ENCODE data around the gene BRF1.

The BRF1 gene

GRCh38 chr14:105274637-105275036 lies 26.2 kb downstream of the BRF1 start:
- no peak for TF ChIP-seq GATA3 (IDR thresholded peaks at IDR 0.05; ENCODE audit: low read depth, low read length)
- no peak for TF ChIP-seq GATA2 (IDR thresholded peaks at IDR 0.05; ENCODE audit: low read depth, low read length)

- no peak for TF ChIP-seq GATA3 (IDR thresholded peaks at IDR 0.05; ENCODE audit: low read depth, low read length)
- no peak for TF ChIP-seq GATA2 (IDR thresholded peaks at IDR 0.05; ENCODE audit: low read depth, low read length)
Observed at GRCh38 chr14:105273062-105273461, 27.7 kb downstream of the BRF1 start.

- TF ChIP-seq GATA3 (IDR thresholded peaks at IDR 0.05; ENCODE audit: low read depth, low read length), result no peak
- TF ChIP-seq GATA2 (IDR thresholded peaks at IDR 0.05; ENCODE audit: low read depth, low read length), result no peak
Observed at GRCh38 chr14:105272623-105273022, 28.2 kb downstream of the BRF1 start.

- TF ChIP-seq GATA3 (IDR thresholded peaks at IDR 0.05; ENCODE audit: low read depth, low read length) (no peak), GATA2 (IDR thresholded peaks at IDR 0.05; ENCODE audit: low read depth, low read length) (no peak)
Observed at GRCh38 chr14:105271224-105271890, 29.4 kb downstream of the BRF1 start.

GRCh38 chr14:105269405-105269804 lies 31.4 kb downstream of the BRF1 start:
- TF ChIP-seq GATA3 (IDR thresholded peaks at IDR 0.05; ENCODE audit: low read depth, low read length), result no peak
- TF ChIP-seq GATA2 (IDR thresholded peaks at IDR 0.05; ENCODE audit: low read depth, low read length), result no peak

- no peak for TF ChIP-seq GATA3 (IDR thresholded peaks at IDR 0.05; ENCODE audit: low read depth, low read length)
- TF ChIP-seq GATA2 (IDR thresholded peaks at IDR 0.05; ENCODE audit: low read depth, low read length), result no peak
Observed at GRCh38 chr14:105268736-105269354, 32.0 kb downstream of the BRF1 start.

- TF ChIP-seq GATA2 (IDR thresholded peaks at IDR 0.05; ENCODE audit: low read depth, low read length) (no peak), GATA3 (IDR thresholded peaks at IDR 0.05; ENCODE audit: low read depth, low read length) (no peak)
Observed at GRCh38 chr14:105267820-105268548, 32.8 kb downstream of the BRF1 start.

- no peak for TF ChIP-seq GATA3 (IDR thresholded peaks at IDR 0.05; ENCODE audit: low read depth, low read length)
- no peak for TF ChIP-seq GATA2 (IDR thresholded peaks at IDR 0.05; ENCODE audit: low read depth, low read length)
Observed at GRCh38 chr14:105261781-105262180, 39.0 kb downstream of the BRF1 start.

GRCh38 chr14:105260959-105261358 lies 39.8 kb downstream of the BRF1 start:
- TF ChIP-seq GATA3 (IDR thresholded peaks at IDR 0.05; ENCODE audit: low read depth, low read length), result no peak
- no peak for TF ChIP-seq GATA2 (IDR thresholded peaks at IDR 0.05; ENCODE audit: low read depth, low read length)

- TF ChIP-seq GATA2 (IDR thresholded peaks at IDR 0.05; ENCODE audit: low read depth, low read length), result no peak
- TF ChIP-seq GATA3 (IDR thresholded peaks at IDR 0.05; ENCODE audit: low read depth, low read length), result no peak
Observed at GRCh38 chr14:105258846-105259245, 42.0 kb downstream of the BRF1 start.

- TF ChIP-seq GATA2 (IDR thresholded peaks at IDR 0.05; ENCODE audit: low read depth, low read length) (no peak), GATA3 (IDR thresholded peaks at IDR 0.05; ENCODE audit: low read depth, low read length) (no peak)
Observed at GRCh38 chr14:105257464-105257863, 43.3 kb downstream of the BRF1 start.

- TF ChIP-seq GATA2 (IDR thresholded peaks at IDR 0.05; ENCODE audit: low read depth, low read length) (no peak), GATA3 (IDR thresholded peaks at IDR 0.05; ENCODE audit: low read depth, low read length) (no peak)
Observed at GRCh38 chr14:105256292-105256960, 44.4 kb downstream of the BRF1 start.

GRCh38 chr14:105255021-105255507 lies 45.7 kb downstream of the BRF1 start:
- TF ChIP-seq GATA3 (IDR thresholded peaks at IDR 0.05; ENCODE audit: low read depth, low read length), result no peak
- no peak for TF ChIP-seq GATA2 (IDR thresholded peaks at IDR 0.05; ENCODE audit: low read depth, low read length)

GRCh38 chr14:105253329-105253682 lies 47.5 kb downstream of the BRF1 start:
- no peak for TF ChIP-seq GATA2 (IDR thresholded peaks at IDR 0.05; ENCODE audit: low read depth, low read length)
- no peak for TF ChIP-seq GATA3 (IDR thresholded peaks at IDR 0.05; ENCODE audit: low read depth, low read length)

Data from SH-SY5Y (cell line).